ENCODE data around the gene PEAK1.

PEAK1 gene

DNA sequence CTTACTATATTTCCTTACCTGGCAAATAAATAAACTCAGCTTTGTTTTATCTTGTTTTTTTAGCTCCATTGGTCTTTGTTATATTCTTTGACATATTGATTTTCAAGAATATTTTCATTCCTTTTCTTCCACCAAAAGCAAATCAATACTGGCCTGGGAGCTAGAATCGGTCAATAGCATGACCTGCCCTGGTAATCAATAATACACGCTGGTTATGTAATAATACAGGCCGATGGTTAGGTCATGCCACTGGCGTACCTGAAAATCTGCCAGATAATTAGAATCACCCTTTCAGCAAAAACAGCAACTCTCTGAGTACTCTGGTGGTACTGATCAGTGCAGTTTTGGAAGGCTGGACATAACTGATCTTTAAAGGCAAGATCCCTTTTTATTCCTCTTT lies 39.9 kb downstream of the PEAK1 start:
- H3K4me3 ChIP-seq (ENCODE audit: low read length), result no peak overlapping the region
- no peak for TF ChIP-seq CTCF (IDR thresholded peaks at IDR 0.05; ENCODE audit: insufficient read depth, low read depth, low read length, missing control alignments)
- DNase-seq (ENCODE audit: low read depth), result no peak

DNA sequence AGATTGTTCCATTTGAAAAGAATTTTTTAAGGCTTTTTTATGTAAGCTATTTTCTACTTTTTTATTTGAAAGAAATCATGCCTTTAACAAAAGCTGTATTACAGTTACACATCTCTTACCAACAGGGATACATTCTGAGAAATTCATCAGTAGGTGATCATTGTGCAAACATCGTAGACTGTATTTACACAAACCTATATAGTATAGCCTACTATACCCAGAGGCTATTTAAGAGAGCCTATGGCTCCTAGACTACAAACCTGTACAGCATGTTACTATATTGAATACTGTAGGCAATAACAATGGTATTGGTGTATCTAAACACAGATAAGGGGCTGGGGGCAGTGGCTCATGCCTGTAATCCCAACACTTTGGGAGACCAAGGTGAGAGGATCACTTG lies 43.1 kb downstream of the PEAK1 start:
- H3K4me3 ChIP-seq (ENCODE audit: low read length), result no peak overlapping the region
- DNase-seq (ENCODE audit: low read depth), result no peak
- TF ChIP-seq CTCF (IDR thresholded peaks at IDR 0.05; ENCODE audit: insufficient read depth, low read depth, low read length, missing control alignments), result no peak

DNA sequence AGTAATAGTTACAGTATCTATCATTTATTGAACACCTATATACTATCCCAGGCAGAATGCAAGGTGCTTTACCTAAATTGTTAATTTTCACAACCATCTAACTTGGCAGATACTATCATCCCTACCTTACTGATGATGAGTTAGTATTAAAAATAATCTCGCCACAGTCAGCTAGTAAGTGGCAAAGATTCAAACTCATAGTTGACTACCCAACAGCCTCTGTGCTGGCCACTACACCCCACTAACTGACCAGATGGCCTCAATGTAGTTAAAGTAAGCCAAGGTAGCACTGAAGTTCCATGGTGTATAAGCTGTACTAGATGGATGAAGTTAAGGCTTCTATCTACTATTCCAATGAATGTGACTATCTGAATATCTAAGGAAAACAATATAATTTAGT lies 44.8 kb downstream of the PEAK1 start:
- H3K4me3 ChIP-seq (ENCODE audit: low read length), result no peak overlapping the region
- no peak for TF ChIP-seq CTCF (IDR thresholded peaks at IDR 0.05; ENCODE audit: insufficient read depth, low read depth, low read length, missing control alignments)
- no peak for DNase-seq (ENCODE audit: low read depth)

DNA sequence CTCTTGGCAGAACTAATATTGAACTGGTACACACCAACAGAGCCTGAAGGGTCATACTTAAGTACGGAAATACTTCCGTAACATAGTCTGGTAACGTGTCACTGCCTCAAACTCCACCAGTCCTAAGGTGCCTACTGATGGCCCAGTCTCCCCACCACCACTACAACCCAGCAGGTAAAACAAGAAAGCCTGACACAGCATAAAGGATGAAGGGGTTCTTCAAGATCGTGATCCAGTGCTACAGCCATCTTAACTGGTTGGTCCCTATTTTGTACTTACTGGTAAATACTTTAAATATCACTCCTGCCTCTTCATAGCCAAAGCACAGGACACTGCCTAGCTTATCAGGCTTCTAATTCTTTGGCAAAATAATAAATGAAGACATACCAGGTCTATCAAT lies 46.5 kb downstream of the PEAK1 start:
- H3K4me3 ChIP-seq (ENCODE audit: low read length), result no peak overlapping the region
- no peak for DNase-seq (ENCODE audit: low read depth)
- TF ChIP-seq CTCF (IDR thresholded peaks at IDR 0.05; ENCODE audit: insufficient read depth, low read depth, low read length, missing control alignments), result no peak

DNA sequence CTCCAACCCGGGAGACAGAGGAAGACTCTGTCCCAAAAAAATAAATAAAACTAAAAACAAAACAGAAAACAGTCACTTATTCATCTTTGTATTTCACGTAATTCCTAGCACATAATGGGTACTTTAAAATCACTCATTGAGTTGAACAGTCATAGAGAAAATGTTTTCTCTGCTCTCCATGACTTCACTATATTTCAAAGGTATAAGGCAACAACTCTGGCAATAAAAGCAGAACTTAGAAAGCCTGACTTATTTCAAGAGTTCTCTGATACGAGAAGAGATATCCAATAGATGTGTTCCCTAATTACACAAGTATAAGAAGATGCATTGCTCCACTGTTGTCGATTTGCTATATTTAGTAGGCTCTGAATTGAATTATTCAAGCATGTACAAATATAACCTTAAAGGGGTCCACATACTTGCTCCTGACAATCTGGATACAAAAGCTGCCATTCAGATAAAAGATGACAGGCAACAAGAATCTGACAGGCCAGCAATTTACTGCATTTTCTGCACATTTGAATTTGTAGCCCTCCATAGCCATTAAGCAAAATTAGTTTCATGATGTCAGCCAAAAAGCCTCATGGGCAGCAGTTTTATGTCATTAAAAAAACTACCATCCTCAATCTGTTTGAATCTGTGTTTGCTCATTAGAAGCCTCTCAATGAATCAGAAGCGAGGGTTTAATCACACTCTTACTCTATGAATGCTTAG lies 47.9 kb downstream of the PEAK1 start:
- no peak overlapping the region for H3K4me3 ChIP-seq (ENCODE audit: low read length)
- DNase-seq (ENCODE audit: low read depth), result no peak
- no peak for TF ChIP-seq CTCF (IDR thresholded peaks at IDR 0.05; ENCODE audit: insufficient read depth, low read depth, low read length, missing control alignments)

DNA sequence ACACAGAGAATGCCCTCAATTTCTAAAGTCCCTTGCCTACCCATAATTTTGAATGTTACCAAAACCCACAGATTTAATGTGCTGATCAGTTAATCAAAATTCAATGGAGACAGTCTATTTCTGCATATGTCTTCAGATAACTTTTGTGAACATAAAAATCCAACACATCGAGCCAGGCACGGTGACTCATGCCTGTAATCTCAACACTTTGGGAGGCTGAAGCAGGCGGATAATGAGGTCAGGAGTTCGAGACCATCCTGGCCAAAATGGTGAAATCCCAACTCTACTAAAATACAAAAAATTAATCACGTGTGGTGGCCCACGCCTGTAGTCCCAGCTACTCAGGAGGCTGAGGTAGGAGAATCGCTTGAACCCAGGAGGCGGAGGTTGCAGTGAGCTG lies 49.3 kb downstream of the PEAK1 start:
- no peak for DNase-seq (ENCODE audit: low read depth)
- no peak for TF ChIP-seq CTCF (IDR thresholded peaks at IDR 0.05; ENCODE audit: insufficient read depth, low read depth, low read length, missing control alignments)
- no peak overlapping the region for H3K4me3 ChIP-seq (ENCODE audit: low read length)

- H3K4me3 ChIP-seq (ENCODE audit: low read length), result no peak overlapping the region
- TF ChIP-seq CTCF (IDR thresholded peaks at IDR 0.05; ENCODE audit: insufficient read depth, low read depth, low read length, missing control alignments), result no peak
- DNase-seq (ENCODE audit: low read depth), result no peak
Observed at GRCh38 chr15:77369168-77369567, 50.7 kb downstream of the PEAK1 start.

All from epithelial cell of esophagus (primary cell).